Glomerular endothelial cell (primary cell): ENCODE results near the gene NTRK1. TPM values are rescaled to one million over a fixed set of nuclear protein-coding genes. Genes with fewer than 3 reads are reported as not detected.
A peak's percentile ranks its signal among the peaks of the same experiment; 100 is the strongest.

Experiments used
- DNase-seq: peaks from one replicate; pipeline ENCODE4 v3.0.0-alpha.2; 2011; ENCODE audit warnings: low read depth, low spot score; ENCODE audit errors: extremely low read depth
- total RNA-seq: library from RNA; depleted of rRNA; stranded (reverse); fragments of >200 nt; gene quantifications from 2 replicates; pipeline ENCODE4 v1.2.3, GENCODE V29; 2015

The NTRK1 gene
- total RNA-seq, 1 donor from 2014 or later, result 0.41 TPM

DNA sequence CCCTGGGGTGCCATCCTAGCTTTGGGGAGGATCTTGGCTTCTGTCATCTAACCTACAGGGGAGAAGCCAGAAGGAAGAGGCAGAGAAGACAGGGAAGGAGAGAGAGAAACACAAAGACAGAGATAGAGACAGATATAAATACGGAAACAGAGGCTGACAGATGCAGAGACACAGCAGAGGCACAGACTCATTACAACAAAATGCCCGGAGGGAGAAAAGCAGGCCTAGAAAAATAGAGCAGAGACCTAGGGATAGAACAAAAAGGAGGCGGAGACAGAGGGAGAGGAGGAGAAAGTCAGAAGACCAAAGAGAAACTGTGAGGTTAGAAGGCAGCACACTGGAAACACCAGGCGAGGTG, 34.8 kb downstream of the NTRK1 start:
- no peak for DNase-seq

GRCh38 chr1:156895927-156896326, 35.3 kb downstream of the NTRK1 start:
- no peak for DNase-seq

- no peak for DNase-seq
Measured at GRCh38 chr1:156896490-156897033, 35.9 kb downstream of the NTRK1 start.

DNA sequence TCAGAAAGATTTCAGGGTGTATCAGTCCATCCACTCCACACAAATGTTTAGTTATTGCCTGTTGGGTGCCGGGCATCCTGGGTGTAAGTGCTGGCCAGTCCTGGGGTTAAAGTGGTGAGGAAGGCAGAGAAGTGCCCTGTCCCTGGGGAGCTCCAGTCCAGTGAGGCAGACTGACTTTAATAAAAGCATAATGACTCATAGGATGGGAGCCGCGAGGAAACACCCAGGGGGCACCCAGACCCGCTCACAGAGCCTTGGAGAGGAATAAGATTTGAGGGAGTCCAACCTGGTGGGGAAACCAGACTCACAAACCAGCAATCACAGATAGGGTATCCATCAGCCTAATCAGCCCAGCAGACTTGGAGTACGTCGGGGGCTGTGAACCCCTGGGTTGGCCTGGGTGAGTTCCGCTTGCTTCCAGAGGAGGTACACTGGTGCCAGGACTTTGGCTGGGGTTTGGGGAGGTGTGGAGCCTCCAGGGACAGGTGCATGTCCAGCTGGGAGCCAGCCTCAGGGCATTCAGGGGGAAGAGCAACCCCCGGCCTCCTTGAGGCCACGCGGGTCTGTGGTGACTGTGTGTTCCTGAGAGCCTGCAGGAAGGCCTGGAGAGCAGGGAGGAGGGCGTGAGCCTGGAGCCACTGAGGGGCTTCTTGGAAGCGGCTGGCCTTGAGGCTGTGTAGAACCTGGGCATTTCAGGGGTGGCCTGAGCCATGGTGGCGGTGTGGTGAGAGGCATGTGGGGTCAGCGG, 36.6 kb downstream of the NTRK1 start:
- no peak for DNase-seq

- peak; percentile 77 for DNase-seq
Measured at GRCh38 chr1:156898161-156898566, 37.5 kb downstream of the NTRK1 start.

DNA sequence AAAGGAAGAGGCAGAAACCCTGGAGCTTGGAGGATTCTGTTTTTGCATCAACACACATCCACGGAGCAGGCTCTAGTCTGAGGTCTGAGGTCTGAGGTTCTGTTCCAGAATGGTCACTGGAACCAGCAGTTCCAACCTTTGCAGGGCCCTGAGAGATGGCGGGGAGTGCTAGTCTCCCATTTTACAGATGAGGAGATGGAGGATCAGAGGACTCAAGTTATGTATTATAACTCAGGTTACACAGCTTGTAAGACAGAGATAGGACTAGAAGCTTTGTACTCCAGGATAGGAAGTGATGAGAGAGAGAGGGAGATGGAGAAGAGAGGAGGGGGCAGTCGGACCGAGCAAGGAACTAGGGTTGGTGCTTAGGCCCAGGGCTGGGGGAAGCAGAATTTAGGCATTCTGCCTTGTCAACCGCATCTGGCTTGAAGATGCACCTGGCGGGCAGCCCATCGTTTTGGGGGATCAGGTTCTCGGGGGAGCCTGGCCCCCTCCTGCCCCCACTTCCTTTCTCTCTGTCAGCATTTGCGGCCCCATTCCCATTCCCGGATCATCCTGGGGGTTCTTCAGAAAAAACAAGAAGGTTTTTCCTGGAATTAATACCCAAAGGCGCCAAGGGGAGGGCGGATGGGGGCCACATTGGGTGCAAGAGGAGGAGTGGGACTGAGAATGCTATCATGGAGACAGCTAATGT, 38.5 kb downstream of the NTRK1 start:
- no peak for DNase-seq

- no peak for DNase-seq
Measured at GRCh38 chr1:156899956-156900718, 39.5 kb downstream of the NTRK1 start.

- no peak for DNase-seq
Measured at GRCh38 chr1:156900896-156901589, 40.4 kb downstream of the NTRK1 start.

DNA sequence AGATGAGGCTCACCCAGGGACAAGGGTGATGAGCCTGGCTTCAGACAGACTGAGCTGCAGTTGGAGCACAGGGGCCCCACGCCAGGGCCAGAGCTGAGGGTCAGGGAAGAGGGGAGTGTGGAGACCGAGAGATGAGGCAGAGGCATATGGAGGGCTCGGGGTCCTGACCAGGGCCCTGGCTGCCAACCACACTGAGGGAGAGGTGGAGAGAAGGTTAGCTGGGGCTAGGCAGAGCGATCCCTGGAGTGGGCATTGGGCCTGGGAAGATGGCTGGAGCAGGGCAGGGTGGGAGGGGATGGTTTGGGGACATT, 40.9 kb downstream of the NTRK1 start:
- DNase-seq, result no peak

DNA sequence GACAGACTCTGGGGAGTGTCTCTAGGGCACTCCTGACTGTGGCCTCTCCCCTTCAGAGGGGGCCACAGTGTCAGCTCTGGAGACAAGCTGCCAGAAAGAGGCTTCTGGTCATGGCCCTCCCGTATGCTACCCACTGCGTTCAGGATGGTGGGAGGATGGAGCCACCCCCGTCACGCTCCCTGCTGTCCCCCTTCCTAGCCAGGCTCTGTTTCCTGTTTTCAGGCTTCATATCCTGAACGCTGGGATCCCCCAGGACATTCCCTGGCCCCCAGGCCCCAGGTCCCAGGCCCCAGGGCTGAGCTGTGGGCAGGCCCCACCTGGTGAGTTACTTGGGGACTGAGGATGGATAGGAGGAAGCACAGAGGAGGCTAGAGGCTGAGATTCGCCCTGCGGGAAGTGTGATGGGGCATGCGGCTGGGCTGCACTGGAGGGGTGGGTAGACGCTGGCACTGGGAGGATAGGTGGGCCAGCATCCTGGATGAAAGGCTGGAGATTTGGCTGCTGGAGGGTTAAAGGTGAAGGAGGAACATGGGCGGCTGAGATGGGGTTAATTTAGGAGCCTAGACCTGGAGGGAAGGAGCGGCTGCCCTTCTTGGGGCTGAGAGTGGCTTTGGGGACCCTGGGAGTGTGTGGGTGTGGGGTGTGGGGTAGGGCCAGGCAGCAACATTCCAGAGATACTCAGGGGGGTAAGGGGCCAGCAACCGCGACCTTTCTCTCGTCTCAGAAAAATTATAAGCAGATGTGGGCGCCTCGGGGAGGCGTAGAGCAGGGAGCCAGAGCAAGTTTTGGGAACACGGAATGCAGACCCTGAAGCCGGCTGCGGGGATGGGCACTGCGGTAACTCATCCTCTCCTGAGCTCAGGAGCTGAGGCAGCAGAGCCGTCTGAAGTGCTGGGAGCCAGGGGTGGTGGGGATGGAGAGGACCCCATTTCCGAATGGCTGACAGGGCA, 41.6 kb downstream of the NTRK1 start:
- no peak for DNase-seq

DNA sequence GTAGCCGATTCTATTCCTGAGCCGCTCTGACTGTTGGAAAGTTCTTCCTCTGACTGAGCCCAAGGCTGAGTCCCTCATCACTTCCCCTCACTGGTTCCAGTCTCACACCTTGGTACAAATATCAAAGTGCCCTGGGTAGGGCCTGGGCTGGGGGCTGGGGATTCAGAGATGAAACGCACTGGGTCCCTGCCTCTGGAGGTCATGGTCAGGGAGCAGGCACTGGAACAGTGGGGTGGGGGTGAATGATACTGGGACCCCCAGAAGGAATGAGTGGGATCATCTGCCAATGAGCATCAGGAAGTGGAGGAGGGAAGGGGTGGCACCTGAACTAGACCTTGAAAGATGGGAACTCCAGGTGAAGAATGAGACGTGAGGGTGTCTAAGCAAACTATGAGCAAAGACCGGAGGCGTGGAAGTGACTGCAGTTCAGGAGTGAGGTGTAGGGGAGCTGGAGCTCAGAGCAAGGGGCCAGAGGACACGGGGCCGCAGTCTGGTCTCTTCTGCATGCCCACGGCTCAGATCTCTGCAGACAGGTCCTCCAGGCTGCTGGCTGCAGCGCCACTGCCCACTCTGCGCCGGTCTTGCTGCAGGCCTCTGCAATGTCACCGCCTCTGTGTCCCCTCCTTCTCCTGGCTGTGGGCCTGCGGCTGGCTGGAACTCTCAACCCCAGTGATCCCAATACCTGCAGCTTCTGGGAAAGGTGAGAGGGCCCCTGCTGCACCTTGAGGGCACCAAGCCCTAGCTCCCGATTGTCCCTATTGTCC, 42.8 kb downstream of the NTRK1 start:
- DNase-seq, result no peak

DNA sequence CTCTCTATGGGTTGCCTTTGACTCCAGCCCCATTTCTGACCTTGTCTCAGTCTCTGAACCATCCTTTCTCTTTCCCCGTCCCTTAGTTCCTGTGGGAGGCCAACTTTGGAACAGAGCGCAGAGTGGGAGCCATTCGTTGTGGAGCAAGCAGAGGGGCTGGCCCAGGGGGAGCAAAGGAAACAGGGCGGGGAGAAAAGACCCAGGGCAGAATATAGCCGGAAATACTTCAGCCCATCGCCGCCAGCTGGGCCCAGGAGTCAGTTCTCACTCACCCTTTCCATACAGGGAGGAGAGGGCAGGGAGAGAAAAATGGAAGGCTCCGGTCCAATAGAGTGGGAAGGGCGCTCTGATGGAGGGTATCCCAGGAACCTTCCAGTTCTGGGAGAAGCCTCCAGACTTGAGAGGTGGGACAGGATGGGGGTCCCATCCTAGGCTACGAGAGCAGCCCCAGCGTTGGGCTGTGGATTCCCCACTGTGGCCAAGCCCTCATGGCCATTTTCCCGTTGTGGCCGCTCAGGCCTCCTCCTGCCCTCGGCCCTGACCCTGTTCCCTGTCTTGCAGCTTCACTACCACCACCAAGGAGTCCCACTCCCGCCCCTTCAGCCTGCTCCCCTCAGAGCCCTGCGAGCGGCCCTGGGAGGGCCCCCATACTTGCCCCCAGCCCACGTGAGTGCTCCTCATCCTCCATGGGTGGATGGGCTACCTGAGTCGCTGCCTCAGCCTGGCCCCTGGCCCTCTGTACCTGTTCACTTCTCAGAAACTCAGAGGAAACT, 43.7 kb downstream of the NTRK1 start:
- no peak for DNase-seq

DNA sequence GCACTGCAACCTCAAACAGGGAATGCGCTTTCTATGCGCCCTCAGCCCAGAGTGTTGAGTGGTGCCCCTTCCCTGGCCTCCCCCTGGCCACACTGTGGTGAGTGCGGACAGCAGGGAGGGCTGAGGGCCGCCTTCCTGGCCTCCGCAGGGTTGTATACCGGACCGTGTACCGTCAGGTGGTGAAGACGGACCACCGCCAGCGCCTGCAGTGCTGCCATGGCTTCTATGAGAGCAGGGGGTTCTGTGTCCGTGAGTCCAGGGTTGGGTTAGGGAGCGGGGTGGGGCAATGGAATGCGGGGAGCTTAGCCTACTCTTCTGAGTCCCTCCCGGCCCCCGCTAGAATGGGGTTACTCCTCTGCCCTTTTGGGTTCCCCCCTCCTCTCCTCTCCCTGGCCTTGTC, 44.5 kb downstream of the NTRK1 start:
- DNase-seq, result no peak

DNA sequence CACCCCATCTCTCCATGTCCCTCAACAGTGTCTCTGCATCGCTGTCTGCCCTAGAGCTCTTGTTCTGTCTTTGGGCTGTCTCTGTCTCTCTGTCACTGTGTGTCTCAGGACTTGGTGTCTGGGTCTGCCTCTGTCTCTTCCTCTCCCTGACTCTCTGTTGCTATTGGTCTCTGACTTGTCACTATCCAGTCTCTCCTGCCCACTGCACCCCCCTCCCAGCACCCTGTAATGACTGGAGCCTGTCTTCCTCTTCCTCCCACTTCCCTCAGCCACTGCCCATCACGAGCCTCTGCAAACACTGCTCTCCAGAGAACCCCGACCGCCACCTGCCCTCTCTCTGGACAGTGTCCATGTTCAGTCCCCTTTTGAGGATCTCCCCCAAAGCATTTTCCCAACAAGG, 45.0 kb downstream of the NTRK1 start:
- no peak for DNase-seq

DNA sequence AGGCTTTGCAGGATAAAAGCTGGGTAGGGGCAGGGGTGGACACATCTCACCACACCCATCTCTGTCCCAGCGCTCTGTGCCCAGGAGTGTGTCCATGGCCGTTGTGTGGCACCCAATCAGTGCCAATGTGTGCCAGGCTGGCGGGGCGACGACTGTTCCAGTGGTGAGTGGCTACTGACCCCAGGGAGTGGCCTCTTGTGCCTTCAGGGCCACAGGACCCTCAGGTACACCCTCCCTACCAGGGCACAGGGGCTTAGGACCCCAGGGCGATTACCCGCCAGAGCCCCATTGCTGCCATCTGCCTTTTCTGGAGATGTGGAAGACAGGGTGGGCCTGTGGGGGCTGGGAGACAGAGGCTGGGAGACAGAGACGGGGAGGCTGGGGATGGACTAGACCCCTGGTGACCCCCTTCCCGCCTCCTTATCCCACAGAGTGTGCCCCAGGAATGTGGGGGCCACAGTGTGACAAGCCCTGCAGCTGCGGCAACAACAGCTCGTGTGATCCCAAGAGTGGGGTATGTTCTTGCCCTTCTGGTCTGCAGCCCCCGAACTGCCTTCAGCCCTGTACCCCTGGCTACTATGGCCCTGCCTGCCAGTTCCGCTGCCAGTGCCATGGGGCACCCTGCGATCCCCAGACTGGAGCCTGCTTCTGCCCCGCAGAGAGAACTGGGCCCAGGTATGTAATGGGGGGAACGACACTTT, 45.7 kb downstream of the NTRK1 start:
- no peak for DNase-seq

DNA sequence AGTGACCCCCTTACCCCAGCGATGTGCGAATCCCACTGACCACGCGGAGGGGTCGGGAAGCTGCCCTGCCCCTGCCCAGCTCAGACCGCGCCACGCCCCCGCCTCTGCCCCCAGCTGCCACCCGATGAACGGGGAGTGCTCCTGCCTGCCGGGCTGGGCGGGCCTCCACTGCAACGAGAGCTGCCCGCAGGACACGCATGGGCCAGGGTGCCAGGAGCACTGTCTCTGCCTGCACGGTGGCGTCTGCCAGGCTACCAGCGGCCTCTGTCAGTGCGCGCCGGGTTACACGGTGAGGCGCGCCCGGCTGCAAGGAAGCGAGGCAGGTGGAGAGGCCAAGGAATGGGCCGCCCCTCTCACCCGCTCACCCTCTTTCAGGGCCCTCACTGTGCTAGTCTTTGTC, 47.9 kb downstream of the NTRK1 start:
- no peak for DNase-seq

- DNase-seq, result no peak
Measured at GRCh38 chr1:156908955-156909354, 48.3 kb downstream of the NTRK1 start.

- DNase-seq, result no peak
Measured at GRCh38 chr1:156909671-156910070, 49.0 kb downstream of the NTRK1 start.
